GM19463 (cell line): ENCODE results near the gene OR6K3.
"Not testable (repeated sequence)": the region's sequence is repeated elsewhere in the genome, so short reads cannot be mapped to it uniquely, and the experiment has no call there.

Source experiments
- ATAC-seq: cut with Tn5 transposase; IDR thresholded peaks from one replicate; pipeline ENCODE4 v1.9.1; 2021; ENCODE audit warnings: mild to moderate bottlenecking, moderate library complexity; ENCODE audit not compliant: unreplicated experiment

OR6K3 gene

GRCh38 chr1:158720620-158721019 lies at the start of gene OR6K3:
OR6K3 (minus strand) TSS chr1:158720720; CDS start chr1:158718115, 2,605 bp downstream.
- ATAC-seq: no peak

DNA sequence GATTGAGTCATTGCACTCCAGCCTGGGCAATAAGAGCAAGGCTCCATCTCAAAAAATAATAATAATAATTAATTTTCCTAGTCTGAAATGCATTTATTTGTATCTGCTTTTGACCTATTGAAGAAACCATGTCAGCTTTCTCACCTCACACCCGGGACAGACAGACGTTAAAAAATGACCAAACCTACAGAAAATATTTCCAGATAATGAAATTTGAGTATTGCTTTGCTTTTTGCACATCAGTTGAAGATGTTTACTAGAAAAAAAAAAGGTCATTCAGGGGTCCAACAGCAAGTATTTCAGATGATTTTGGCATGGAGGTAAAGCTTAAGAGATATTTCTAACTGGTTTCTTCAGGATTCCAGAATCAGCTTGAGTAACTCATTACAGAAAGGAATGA lies 33.9 kb upstream of the OR6K3 start, which contains the start of gene OR6K6:
Gene OR6K6 (plus strand): TSS at position 301 of the 400 bp plus-strand sequence. CDS start 168 bp downstream, outside the sequence.
- ATAC-seq: no peak

GRCh38 chr1:158752155-158752712 lies 31.7 kb upstream of the OR6K3 start:
- ATAC-seq: no peak

GRCh38 chr1:158735848-158736247 lies 15.3 kb upstream of the OR6K3 start:
- ATAC-seq: no peak

DNA sequence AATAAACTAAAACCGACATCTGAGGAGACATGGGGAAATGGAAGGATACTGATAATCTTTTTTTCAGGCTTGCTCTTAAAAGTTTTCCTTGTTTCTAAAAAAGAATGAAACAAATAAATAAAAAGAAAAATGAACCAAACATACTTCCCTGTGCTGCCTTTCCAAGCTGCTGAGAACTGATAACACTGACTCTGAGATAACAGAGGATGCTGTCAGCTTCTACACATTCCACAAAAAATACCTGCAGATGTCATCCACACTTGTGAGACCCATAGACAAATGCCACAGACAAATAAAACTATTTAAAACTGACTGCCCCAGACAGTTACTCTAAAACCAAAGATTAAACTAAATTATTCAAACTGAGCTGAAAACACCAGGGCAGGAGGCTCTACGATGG lies 12.0 kb upstream of the OR6K3 start:
- no peak for ATAC-seq

DNA sequence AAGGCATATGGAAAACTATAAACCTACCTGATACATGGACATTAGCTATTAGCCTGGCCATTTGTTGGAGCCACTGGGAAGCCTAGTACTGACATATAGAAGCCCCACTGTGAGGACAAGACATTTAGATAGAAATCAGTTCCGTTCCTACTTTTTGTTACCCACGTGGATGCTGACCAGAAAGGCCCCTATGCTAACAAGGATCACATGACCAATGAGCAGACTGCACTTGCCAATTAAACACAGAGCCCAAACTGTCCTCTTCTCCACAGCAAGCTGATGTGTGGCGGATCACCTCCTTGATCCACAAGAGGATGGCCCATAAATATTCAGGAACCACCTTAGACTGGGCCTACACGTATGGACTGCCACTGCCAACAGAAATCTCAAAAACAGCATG lies 11.2 kb upstream of the OR6K3 start:
- ATAC-seq: no peak

- ATAC-seq: no peak
Observed at GRCh38 chr1:158730453-158730852, 9.9 kb upstream of the OR6K3 start.

DNA sequence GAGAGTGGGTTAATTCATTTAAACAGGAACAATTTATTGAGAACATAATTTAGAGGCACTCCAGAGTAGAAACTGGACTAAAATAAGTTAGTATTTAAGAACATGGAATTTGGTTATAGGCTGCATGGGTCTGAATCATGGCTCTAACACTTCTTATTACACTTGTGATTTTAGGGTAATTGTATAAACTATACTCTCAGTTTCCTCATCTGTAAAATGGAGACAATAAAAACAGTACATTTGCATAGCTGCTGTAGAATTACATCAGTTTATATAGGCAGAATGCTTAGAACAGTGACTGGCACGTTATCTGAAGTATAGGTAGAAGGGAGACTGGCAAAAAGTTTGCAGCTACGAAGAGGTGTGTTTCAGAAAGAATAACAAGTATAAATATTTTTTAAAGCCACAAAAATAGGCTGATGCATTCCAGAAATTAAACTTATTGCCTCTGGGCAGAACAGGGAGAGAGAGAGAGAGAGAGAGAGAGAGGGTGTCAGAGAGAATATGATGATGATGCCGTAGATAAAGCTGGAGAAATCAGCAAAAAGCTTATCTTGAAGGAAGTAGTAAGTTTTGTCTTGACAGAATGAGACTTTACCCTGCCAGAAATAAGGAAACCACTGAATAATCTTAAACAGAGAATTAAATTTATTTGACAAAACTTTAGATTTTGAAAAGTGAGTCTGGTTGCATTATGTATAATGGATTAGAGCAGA lies 8.1 kb upstream of the OR6K3 start:
- no peak for ATAC-seq

- no peak for ATAC-seq
Observed at GRCh38 chr1:158724442-158724841, 3.9 kb upstream of the OR6K3 start.

GRCh38 chr1:158719664-158720063 lies 856 bp downstream of the OR6K3 start:
- no peak for ATAC-seq

GRCh38 chr1:158717344-158717743 lies 3.2 kb downstream of the OR6K3 start:
- no peak for ATAC-seq

DNA sequence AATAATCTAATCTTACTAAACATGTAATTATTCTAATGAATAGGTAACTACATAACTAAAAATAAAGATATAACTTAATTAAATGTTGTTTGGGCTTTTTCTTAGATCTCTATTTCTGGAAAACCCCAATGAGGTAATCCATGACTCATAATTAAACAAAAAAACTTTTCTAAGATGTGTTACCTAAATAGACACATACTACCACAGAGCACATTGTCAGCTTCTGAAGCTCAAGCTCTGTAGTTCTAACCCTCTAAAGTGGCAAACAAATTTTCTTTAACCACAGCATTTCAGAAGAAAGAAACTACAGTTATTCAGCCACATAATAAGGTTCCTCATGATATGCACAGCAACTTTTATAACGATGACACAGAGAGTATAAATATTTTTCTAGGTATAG lies 4.2 kb downstream of the OR6K3 start:
- no peak for ATAC-seq

GRCh38 chr1:158714754-158715153 lies 5.8 kb downstream of the OR6K3 start:
- no peak for ATAC-seq

GRCh38 chr1:158711098-158711497 lies 9.4 kb downstream of the OR6K3 start:
- ATAC-seq: no peak

GRCh38 chr1:158706096-158706495 lies 14.4 kb downstream of the OR6K3 start:
- ATAC-seq: no peak

GRCh38 chr1:158700552-158700951 lies 20.0 kb downstream of the OR6K3 start, which contains the start of gene OR6K2:
OR6K2 (minus strand) TSS chr1:158700652; CDS start chr1:158700652, 0 bp downstream.
- no peak for ATAC-seq

GRCh38 chr1:158694596-158694995 lies 25.9 kb downstream of the OR6K3 start:
- no peak for ATAC-seq

DNA sequence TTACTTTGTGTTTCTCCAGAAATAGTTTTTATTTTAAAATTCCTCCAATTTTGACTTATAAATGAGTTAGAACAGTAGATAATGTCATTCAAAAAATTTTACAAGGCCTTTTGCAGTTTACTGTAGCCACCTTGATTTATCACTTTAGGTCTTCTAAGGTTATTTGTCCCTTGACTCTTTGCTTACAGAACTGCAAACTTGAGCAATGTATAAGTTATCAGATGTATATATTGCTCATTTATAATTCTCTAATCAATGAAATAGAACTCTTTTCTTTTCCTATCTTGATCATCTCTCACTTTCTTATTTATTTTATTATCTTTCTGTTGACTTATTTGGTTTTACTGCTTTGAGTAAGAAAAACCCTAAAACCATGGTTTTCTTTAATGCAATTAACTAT lies 28.2 kb downstream of the OR6K3 start:
- no peak for ATAC-seq

DNA sequence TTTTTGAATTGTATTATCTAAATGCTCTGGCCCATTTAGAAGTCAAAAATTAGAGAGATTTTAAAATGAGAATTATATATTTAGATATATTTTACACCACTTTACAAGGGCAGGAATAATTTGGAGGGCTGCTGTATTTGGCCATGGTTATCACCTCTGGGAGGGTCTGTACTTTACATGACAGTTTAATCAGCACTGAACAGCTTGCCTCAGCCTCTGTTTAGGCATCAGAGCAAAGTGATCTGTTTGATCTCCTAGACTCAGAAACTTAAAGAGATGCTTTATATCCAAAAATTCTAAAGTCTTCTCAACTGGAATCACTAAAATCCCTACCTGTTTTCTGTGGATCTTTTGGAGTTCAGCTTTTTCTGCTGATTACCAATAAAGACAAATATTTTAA lies 28.6 kb downstream of the OR6K3 start:
- ATAC-seq: no peak

DNA sequence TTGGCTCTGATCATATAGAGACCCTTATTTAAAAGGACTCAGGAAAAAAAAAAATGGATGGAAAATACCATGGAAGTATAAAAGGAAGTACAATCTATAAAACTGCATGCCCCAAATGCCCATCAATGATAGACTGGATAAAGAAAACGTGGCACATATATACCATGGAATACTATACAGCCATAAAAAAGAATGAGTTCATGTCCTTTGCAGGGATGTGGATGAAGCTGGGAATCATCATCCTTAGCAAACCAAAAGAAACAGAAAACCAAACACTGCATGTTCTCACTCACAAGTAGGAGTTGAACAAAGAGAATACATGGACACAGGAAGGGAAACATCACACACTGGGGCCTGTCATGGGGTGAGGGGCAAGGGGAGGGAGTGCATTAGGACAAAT lies 29.4 kb downstream of the OR6K3 start:
- not testable (repeated sequence) for ATAC-seq

GRCh38 chr1:158689875-158690274 lies 30.6 kb downstream of the OR6K3 start:
- ATAC-seq: no peak

- no peak for ATAC-seq
Observed at GRCh38 chr1:158689110-158689509, 31.4 kb downstream of the OR6K3 start.

DNA sequence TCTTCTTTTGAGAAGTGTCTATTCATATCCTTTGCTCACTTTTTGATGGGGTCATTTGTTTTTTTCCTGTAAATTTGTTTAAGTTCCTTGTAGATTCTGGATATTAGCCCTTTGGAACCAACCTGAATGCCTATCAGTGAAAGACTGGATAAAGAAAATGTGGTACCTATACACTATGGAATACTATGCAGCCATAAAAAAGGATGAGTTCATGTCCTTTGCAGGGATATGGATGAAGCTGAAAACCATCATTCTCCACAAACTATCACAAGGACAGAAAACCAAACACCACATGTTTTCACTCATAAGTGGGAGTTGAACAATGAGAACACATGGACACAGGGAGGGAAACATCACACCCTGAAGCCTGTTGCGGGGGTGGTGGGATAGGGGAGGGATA lies 32.2 kb downstream of the OR6K3 start:
- not testable (repeated sequence) for ATAC-seq
